Left ventricle myocardium superior (tissue), 1 donor: Measurements from ENCODE around the gene RAD21L1. TPM values are rescaled to one million over a fixed set of nuclear protein-coding genes. Genes with fewer than 3 reads are reported as not detected.

Source experiments
- ATAC-seq: fragments of 200-7000 bp; cut with Tn5 transposase; one replicate; pipeline ENCODE4 v1.9.1; 2020; ENCODE audit warnings: mild to moderate bottlenecking, moderate library complexity
- DNase-seq: peaks from one replicate; pipeline ENCODE4 v3.0.0-alpha.2; 2020
- intact Hi-C: fragments of 100-400 bp; cut with micrococcal nuclease; formaldehyde crosslinking; loops from one replicate; pipeline ENCODE4 v1.11.0; 2022
- total RNA-seq: library from RNA; stranded (reverse); fragmentation: NEBNext Ultra II Directional; extraction: Animal tissue kit (Norgen Biotek cat#: 25700); gene quantifications from one replicate; pipeline ENCODE4 v1.2.1, GENCODE V29; 2021
- donor health status: DM: no; HTN: yes; CAD: no; lungs with severe emphysema.

RAD21L1 gene
- total RNA-seq, 1 donor from 2014 or later: not detected

GRCh38 chr20:1286267-1287024 lies 60.6 kb downstream of the RAD21L1 start:
- ATAC-seq (no peak), DNase-seq (no peak)
- intact Hi-C loops: no loop called here

GRCh38 chr20:1287306-1287705 lies 61.5 kb downstream of the RAD21L1 start:
- intact Hi-C loops: no loop called here

GRCh38 chr20:1287787-1288569 lies 62.1 kb downstream of the RAD21L1 start:
- intact Hi-C loops: no loop called here
- DNase-seq: peak; percentile 45
- ATAC-seq: peak; percentile 77

More at GRCh38 chr20:1287306-1287705, 61.5 kb downstream of the RAD21L1 start:
- no peak for ATAC-seq
- no peak for DNase-seq

GRCh38 chr20:1291191-1291741 lies 65.4 kb downstream of the RAD21L1 start:
- ATAC-seq (no peak), DNase-seq (no peak)
- intact Hi-C loops: no loop called here

GRCh38 chr20:1292620-1293019 lies 66.8 kb downstream of the RAD21L1 start:
- intact Hi-C loops: no loop called here
- DNase-seq (no peak), ATAC-seq (no peak)

GRCh38 chr20:1293641-1294379 lies 68.0 kb downstream of the RAD21L1 start:
- no peak for DNase-seq
- intact Hi-C loops: no loop called here
- no peak for ATAC-seq

GRCh38 chr20:1294497-1294896 lies 68.7 kb downstream of the RAD21L1 start:
- ATAC-seq (no peak), DNase-seq (no peak)
- intact Hi-C loops: no loop called here

GRCh38 chr20:1295276-1295930 lies 69.6 kb downstream of the RAD21L1 start:
- ATAC-seq: no peak
- intact Hi-C loops: no loop called here
- no peak for DNase-seq

GRCh38 chr20:1296117-1296610 lies 70.3 kb downstream of the RAD21L1 start:
- DNase-seq (no peak), ATAC-seq (no peak)
- intact Hi-C loops: no loop called here

GRCh38 chr20:1296922-1297321 lies 71.1 kb downstream of the RAD21L1 start:
- DNase-seq (no peak), ATAC-seq (no peak)
- intact Hi-C loops: no loop called here

- no peak for ATAC-seq
- no peak for DNase-seq
- intact Hi-C loops: no loop called here
Observed at GRCh38 chr20:1297486-1297885, 71.6 kb downstream of the RAD21L1 start.

GRCh38 chr20:1298166-1298565 lies 72.3 kb downstream of the RAD21L1 start:
- DNase-seq: no peak
- intact Hi-C loops: no loop called here
- ATAC-seq: no peak

GRCh38 chr20:1298888-1299511 lies 73.2 kb downstream of the RAD21L1 start:
- no peak for DNase-seq
- no peak for ATAC-seq
- intact Hi-C loops: no loop called here

GRCh38 chr20:1299522-1299921 lies 73.7 kb downstream of the RAD21L1 start:
- ATAC-seq: no peak
- intact Hi-C loops: no loop called here
- no peak for DNase-seq

GRCh38 chr20:1300083-1300840 lies 74.4 kb downstream of the RAD21L1 start:
- intact Hi-C loops: no loop called here
- no peak for DNase-seq
- no peak for ATAC-seq

GRCh38 chr20:1301031-1301529 lies 75.2 kb downstream of the RAD21L1 start:
- DNase-seq (no peak), ATAC-seq (no peak)
- intact Hi-C loops: no loop called here

- no peak for ATAC-seq
- no peak for DNase-seq
- intact Hi-C loops: no loop called here
Observed at GRCh38 chr20:1302685-1303541, 77.1 kb downstream of the RAD21L1 start.
